ENCODE data around the gene MMP25.

The MMP25 gene

DNA sequence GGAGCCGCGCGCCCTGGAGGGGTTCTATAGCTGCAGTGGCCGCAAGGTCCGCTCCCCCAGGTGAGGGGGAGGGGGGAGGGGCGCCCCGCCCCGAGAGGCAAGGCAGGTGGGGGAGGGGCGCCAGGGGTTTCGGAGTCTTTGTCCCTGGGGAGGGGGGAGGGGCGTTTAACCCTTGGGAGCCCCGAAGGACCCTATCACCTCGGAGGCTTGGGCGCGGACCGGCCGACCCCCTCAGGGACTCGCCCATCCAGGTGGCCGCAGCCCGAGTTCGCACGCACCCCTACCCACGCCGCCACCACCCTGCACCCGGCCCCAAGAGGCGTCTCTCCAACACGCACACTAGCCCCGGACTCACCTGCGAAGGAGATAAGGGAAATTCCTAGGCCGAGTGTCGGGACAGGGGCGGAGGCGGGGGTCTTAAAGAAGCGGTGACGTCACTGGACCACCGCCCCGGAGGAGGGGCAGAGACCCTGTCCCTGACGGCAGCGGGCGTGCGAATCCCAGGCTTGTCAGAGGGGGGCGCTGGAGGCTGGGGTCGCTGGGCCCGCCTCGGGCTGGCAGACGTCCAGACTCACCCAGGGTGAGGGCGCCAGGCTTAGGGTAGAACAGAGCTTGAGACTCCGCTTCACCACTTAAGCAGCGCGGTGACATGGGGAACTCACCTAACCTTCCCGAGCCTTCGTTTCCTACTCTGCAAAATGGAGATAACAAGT lies 28.4 kb upstream of the MMP25 start, which contains the start of gene CLDN6:
TSS of gene CLDN6 (minus strand) at position 390 of the 713 bp plus-strand sequence. CDS start 2,162 bp downstream, outside the sequence.
- no peak for FAIRE-seq

DNA sequence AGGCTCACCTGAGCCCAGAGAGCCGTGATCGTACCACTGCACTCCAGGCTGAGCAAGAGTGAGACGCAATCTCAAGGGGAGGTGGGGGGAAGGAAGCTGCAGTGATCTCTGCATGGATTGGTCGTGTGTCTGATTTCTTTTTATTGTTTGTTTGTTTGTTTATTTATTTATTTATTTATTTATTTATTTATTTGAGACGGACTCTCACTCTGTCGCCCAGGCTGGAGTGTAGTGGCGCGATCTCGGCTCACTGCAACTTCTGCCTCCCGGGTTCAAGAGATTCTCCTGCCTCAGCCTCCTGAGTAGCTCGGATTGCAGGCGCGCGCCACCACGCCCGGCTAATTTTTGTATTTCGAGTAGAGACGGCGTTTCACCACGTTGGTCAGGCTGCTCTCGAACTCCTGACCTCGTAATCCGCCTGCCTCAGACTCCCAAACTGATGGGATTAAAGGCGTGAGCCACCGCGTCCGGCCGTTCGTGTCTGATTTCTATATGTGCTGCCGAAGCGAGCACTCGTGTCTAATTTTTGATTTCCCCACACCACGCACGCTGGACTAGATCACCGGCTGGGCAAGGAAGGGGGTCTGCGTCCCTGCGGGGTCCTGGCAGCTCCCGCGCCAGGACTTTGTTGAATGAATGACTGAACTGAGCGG lies 26.6 kb upstream of the MMP25 start:
- FAIRE-seq: no peak

DNA sequence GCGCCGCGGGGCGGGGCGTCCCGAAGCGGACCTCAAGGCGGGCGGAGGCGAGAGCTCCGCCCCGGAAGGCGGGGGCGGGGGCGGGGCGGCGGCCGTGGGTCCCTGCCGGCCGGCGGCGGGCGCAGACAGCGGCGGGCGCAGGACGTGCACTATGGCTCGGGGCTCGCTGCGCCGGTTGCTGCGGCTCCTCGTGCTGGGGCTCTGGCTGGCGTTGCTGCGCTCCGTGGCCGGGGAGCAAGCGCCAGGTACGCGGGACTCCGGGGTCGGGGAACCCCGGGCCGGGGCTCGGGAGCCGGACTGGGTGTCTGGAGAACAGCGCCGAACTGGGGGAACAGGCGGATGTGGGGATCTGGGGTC lies 26.1 kb upstream of the MMP25 start, which contains the start of gene TNFRSF12A:
TSS of gene TNFRSF12A (plus strand) at position 122 of the 357 bp plus-strand sequence. CDS start at position 152, 30 bp downstream.
- no peak for FAIRE-seq

DNA sequence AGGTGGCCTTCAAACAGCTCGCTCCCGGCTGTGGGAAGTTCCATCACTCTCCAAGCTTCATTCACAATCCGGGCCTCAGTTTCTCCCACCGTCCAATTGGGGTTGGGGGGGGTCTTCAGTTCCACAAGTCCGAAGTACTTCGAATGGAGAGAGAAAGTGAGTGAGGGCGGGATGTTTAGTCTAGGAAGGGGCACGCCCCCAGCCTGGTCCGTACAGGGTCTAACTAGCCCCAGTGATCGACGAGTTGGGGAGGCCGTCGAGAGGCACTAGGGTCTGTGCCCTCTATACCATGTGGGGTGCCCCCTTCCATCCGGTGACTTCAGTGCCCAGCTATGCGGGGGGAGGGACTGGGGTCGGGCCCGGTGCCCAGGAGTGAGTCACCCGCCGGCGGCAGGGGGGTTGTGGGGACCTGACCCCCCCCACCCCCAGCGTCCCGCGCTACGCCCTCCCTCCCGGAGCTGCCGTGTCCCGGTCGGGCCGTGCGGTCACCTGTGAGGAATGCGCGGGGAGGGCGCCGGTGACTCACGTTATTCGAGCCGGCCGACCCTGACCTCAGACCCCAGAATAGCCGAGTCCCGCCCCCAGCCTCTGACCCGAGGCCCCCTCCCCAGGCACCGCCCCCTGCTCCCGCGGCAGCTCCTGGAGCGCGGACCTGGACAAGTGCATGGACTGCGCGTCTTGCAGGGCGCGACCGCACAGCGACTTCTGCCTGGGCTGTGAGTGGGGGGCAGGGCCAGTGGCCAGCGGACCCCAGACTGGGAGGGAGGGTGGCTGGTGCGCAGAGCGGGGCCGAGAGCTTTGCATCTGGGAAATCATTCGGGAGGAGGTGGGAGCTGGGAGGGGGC lies 25.5 kb upstream of the MMP25 start:
- no peak for FAIRE-seq

DNA sequence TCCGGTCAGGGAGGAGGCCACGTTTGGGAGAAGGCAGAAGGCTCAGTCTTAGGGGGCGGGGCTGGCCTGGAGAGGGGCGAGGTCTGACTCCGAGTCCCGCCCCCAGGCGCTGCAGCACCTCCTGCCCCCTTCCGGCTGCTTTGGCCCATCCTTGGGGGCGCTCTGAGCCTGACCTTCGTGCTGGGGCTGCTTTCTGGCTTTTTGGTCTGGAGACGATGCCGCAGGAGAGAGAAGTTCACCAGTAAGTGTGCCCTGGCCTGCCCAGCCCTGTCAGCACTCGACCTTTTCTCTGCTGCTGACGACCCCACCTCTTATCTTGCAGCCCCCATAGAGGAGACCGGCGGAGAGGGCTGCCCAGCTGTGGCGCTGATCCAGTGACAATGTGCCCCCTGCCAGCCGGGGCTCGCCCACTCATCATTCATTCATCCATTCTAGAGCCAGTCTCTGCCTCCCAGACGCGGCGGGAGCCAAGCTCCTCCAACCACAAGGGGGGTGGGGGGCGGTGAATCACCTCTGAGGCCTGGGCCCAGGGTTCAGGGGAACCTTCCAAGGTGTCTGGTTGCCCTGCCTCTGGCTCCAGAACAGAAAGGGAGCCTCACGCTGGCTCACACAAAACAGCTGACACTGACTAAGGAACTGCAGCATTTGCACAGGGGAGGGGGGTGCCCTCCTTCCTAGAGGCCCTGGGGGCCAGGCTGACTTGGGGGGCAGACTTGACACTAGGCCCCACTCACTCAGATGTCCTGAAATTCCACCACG lies 24.7 kb upstream of the MMP25 start:
- no peak for FAIRE-seq

DNA sequence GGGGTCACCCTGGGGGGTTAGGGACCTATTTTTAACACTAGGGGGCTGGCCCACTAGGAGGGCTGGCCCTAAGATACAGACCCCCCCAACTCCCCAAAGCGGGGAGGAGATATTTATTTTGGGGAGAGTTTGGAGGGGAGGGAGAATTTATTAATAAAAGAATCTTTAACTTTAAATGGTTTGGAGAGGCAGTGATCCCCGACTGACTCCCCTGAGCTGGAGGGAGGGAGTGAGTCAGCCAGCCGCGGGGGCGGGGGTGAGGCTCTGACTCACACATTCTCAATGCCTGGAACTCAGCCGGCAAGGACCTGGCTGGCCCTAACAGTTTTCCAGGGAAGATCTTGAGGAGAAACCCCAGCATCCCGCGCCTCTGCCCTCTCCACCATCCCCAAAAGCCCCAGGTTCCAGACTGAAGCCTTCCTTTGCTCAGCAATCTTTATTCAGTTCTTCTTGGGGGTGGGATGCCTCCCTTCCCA lies 24.1 kb upstream of the MMP25 start:
- no peak for FAIRE-seq

DNA sequence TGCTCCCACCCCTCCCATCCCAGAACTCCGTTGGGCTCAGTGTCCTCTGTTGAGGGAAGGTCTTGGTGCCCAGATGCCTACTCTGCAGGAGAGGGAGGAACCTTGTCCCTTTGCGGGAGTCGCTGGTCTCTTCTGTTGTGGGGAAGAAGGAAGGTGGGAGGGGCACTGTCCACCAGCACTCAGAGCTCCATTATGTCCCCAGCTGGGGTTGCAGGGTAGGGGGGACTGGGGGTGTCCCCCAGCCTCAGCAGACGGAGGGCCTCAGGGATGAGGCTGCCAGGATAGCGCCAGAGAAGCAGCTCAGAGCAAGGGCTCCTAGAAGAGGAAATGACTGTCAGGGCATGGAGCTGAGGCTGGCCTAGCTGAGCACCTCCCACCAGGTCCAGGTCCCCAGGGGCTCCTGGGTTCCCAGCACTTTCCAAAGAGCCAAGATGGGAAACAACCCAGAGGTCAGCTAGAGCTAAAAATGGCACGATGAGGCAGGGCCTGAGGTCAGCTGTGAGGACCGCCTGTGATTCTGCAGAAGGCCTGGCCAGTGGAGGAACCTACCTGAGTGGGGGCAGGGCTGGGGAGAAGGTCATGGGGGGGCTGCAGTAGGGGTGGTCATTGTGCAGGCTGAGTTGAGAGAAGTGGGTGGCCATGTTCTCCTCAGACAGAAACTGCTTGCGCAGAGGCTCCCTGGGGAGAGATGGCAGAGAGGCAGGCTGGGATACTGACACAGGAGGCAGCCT lies 23.5 kb upstream of the MMP25 start:
- FAIRE-seq: no peak

DNA sequence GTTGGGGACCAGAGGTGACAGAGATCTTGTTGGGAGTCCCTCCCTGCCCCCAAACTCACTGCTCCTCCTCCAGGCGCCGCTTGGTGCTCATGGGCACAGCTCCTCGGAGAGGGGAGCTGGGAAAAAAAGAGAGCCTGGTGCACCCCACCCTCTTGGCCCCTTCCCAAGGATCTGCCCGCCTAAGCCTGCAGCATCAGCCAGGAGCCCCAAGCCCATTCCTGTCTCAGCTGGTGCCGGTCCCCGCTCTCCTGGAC lies 23.0 kb upstream of the MMP25 start:
- no peak for FAIRE-seq

DNA sequence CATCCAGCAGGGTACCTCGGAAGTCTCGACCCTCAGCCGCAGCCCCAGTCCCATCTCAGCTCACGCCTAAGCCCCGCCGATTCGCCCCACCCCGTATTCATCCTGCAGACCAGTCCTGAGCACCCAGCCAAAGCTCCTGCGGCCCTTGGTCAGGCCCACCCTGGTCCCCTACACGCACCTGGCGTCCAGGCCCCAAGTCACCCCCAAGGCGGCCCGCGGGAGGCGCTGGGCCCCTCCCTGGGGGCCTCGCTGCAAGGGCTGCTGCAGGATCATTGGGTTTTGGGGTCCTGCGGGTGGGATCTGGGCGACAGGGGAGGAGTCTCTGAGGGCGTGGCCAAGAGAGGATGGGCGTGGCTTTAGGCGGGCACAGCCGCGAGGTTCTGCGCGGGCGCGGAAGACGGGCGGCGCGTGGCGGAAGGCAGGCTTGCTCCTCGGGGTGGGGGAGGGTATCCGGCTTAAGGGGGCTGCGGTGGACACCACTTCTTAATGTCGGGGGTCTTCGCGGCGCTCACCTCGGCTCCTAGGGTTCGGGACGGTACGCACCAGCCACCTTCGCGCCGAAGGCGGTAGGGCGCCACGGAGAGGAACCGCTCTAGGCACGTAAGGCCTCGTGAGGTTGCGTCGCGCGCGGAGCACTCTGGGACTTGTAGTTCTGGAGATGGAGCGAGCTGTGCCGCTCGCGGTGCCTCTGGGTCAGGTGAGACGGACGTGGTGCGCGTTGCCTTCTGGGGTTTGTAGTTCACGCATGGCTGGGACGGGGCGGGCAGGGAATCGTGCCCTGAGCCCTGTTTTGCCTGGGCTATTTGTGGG lies 22.5 kb upstream of the MMP25 start, which contains the start of the genes HCFC1R1 and THOC6:
TSS of gene HCFC1R1 (minus strand) at position 274 of the 810 bp plus-strand sequence. CDS start at position 273, 1 bp downstream.
TSS of gene THOC6 (plus strand) at position 367 of the 810 bp plus-strand sequence. CDS start at position 659, 292 bp downstream.
- no peak for FAIRE-seq

DNA sequence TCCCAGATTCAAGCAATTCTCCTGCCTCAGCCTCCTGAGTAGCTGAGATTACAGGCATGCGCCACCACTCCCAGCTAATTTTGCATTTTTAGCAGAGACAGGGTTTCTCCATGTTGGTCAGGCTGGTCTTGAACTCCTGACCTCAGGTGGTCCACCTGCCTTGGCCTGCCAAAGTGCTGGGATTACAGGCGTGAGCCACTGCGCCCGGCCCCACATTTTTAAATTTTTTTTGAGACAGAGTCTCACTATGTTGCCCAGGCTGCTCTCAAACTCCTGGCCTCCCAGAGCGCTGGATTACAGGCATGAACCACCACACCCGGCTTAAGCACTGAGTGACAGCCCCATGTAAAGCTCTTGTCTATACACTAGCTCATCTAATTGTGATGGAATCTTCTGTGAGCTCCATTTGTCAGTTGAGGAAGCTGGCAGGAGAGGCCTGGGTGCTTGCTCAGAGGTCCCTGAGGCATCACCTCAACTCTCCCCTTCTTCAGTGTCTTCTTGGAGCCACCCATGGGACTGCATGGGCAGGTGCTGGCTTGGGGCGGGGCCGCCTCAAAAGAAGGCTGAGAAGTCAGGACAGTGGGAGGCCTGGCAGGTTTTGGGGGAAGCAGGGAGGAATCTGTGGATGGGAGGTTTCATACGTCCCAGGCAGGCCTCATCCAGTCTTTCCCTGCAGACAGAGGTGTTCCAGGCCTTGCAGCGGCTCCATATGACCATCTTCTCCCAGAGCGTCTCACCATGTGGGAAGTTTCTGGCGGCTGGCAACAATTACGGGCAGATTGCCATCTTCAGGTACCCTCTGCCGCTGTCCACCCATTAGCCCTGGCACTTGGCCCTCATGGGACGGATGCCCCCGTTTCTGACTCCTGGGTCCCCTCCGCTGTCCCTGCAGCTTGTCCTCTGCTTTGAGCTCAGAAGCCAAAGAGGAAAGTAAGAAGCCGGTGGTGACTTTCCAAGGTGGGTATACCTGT lies 21.0 kb upstream of the MMP25 start:
- FAIRE-seq: no peak

DNA sequence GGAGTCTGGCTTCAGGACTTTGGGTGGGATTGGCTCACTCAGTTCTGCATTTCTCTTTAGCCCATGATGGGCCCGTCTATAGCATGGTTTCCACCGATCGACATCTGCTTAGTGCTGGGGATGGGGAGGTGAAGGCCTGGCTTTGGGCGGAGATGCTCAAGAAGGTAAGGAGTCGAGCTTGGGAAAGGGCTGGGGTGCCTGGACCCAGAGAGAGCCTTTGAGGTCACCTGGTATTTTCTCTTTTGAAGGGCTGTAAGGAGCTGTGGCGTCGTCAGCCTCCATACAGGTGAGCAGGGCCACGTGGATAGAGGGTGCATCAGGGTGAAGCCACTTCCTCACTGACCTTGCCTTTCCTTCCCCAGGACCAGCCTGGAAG lies 20.4 kb upstream of the MMP25 start:
- no peak for FAIRE-seq

DNA sequence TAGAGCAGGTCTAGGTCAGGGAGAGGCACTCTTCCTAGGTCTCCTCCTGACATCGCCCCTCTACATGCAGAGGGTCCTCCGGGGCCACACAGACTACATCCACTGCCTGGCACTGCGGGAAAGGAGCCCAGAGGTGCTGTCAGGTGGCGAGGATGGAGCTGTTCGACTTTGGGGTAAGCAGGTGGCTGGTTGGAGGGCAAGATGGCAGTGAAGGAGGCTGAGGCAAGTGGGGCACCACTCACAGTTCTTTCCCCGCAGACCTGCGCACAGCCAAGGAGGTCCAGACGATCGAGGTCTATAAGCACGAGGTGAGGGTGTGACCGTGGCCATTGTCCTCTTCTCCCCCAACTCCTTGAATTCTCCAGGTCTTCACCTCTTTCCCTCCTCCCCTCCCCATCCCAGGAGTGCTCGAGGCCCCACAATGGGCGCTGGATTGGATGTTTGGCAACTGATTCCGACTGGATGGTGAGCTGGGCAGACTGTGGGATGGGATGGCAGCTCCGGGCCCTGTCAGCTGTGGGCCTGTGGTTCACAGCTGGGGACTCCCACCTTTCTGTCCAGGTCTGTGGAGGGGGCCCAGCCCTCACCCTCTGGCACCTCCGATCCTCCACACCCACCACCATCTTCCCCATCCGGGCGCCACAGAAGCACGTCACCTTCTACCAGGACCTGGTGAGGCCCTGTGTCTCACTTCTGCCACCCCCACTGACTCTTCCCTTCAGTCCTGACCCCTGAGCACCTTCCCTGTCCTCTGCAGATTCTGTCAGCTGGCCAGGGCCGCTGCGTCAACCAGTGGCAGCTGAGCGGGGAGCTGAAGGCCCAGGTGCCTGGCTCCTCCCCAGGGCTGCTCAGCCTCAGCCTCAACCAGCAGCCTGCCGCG lies 19.5 kb upstream of the MMP25 start:
- FAIRE-seq: no peak

DNA sequence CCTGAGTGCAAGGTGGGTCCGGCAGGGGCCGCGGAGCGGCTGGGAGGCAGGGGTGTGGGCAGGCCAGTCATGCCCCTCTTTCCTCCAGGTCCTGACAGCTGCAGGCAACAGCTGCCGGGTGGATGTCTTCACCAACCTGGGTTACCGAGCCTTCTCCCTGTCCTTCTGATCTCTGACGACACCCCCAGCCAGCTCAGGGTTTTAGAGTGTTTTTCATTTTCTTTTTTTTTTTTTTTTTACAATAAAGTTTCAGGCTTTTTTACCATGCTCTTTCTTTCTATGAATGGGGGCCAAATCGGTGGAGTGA lies 18.9 kb upstream of the MMP25 start:
- no peak for FAIRE-seq

DNA sequence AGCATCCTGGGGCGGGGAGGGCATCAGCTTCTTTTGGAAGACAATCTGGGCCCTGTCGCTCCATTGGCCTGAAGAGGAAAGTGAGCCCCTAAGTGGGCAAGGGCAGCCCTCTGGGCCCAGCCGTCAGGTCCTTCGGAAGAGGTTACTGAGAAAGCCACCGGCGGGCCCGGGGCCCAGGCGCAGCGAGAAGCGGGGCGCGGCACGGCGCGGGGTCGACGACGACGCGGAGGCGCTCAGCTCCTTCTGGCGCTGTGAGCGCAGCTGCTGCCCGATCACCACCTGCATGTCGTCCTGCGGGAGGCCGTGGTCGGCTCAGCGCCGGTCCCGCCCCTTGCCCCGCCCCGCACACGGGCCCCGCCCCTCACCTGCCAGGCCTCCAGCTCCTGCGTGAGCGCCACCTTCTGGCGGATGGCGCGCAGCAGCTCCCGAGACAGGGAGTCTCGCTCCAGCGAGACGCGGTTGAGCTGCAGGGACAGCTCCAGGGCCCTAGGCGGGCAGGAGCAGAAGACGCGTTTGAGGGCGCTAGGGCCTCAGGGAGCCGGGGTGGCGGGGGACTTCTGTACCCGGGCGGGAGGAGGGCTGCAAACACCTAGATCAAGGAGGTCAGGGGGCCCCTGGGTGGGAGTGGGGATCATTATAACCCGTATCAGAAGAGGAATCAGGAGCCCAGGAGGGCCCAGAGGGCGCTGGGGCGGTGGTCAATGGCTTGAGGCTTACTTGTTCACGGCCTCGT lies 18.2 kb upstream of the MMP25 start:
- FAIRE-seq: no peak

DNA sequence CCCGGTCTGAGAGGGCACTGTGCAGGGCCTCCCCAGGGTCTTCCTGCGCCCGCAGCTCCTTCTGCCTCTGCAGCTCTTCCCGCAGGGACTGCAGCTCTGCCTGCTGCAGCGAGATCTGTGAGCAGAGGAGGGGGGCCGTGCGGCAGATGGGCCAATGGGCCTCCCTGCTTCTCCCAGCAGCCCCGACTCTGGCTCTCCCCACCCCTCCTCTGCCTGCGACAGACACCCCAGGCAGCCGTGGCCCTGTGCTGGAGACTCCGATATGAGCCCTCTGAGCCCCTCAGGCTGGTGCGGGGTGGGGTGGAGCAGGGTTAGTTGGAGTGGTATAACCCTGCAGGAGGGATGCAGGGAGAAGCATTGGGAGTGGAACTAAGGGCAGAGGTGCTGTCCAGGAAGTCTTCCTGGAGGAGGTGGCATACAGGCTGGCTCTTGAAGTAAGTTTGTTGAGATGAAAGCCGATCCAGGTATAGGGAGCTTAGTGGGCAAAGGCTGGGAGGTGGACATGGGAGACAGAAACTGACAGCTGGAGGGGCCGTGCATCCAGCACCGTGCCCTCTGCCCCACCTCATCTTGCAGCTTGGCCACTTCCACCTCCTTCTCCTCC lies 17.5 kb upstream of the MMP25 start:
- no peak for FAIRE-seq

DNA sequence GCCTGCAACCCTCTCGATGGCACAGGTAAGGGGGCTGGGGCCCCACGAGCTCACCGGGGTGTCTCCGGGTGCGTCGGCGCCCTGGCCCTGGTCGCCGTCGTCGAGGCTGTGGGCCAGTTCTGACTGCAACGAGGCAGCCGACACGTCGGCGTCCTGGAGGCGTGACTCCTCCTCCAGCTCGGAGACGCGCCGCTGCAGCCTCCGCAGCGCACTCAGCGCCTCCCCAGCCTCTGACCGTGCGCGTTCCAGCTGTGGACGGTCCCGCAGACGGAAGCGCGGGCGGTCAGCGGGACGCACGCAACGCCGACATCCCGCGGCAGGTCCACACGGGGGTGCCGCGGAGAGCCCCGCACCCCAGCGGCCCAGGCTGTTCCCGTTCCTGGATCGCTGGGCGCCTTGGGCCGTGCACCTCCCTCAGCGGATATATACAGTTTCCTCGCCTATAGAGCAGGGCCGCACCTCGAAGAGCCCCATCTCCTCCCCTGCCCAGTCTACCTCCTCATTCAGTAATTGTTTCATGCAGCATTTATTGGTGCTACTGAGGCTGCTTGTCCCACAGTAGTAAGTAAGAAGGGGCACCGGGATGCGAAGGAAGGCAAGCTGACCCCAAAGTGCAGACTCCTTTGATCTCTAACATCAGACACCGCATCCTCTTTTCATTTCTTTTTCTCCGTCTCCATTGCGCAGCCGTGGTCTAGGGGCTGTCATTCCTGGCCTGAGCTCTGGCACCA lies 16.7 kb upstream of the MMP25 start:
- no peak for FAIRE-seq

Data from colon (tissue), 2 donors.